ENCODE data around the gene SERINC5. TPM values are rescaled to one million over a fixed set of nuclear protein-coding genes. Genes with fewer than 3 reads are reported as not detected.
A peak's percentile ranks its signal among the peaks of the same experiment; 100 is the strongest.

SERINC5 gene
- total RNA-seq, 1 experiment from 2014 or later, result 128 TPM

DNA sequence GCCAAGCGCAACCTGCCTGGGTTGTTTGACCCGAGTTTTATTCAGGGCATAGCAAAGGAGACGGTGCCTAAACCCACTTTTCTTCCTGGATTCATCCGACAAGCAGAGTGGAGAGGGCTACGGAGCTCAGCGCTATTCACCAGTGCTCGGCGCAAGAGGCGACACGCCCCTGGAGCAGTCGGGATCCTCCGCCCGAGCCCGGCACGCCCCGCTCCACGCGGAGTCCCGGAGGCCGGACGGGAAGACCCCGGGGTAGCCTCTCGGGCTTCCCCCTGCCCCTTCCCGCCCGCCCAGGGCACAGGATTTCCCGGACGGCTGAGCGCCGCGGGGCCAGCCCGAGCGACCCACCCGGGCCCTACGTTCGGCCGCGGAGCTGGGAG lies 427 bp downstream of the SERINC5 start (continued):
- TF ChIP-seq, protein P1, sequence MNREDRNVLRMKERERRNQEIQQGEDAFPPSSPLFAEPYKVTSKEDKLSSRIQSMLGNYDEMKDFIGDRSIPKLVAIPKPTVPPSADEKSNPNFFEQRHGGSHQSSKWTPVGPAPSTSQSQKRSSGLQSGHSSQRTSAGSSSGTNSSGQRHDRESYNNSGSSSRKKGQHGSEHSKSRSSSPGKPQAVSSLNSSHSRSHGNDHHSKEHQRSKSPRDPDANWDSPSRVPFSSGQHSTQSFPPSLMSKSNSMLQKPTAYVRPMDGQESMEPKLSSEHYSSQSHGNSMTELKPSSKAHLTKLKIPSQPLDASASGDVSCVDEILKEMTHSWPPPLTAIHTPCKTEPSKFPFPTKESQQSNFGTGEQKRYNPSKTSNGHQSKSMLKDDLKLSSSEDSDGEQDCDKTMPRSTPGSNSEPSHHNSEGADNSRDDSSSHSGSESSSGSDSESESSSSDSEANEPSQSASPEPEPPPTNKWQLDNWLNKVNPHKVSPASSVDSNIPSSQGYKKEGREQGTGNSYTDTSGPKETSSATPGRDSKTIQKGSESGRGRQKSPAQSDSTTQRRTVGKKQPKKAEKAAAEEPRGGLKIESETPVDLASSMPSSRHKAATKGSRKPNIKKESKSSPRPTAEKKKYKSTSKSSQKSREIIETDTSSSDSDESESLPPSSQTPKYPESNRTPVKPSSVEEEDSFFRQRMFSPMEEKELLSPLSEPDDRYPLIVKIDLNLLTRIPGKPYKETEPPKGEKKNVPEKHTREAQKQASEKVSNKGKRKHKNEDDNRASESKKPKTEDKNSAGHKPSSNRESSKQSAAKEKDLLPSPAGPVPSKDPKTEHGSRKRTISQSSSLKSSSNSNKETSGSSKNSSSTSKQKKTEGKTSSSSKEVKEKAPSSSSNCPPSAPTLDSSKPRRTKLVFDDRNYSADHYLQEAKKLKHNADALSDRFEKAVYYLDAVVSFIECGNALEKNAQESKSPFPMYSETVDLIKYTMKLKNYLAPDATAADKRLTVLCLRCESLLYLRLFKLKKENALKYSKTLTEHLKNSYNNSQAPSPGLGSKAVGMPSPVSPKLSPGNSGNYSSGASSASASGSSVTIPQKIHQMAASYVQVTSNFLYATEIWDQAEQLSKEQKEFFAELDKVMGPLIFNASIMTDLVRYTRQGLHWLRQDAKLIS (CRISPR knock-in tag; IDR thresholded peaks at IDR 0.05; ENCODE audit: borderline replicate concordance), result no peak
- TF ChIP-seq, protein P2, sequence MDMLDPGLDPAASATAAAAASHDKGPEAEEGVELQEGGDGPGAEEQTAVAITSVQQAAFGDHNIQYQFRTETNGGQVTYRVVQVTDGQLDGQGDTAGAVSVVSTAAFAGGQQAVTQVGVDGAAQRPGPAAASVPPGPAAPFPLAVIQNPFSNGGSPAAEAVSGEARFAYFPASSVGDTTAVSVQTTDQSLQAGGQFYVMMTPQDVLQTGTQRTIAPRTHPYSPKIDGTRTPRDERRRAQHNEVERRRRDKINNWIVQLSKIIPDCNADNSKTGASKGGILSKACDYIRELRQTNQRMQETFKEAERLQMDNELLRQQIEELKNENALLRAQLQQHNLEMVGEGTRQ (CRISPR knock-in tag; IDR thresholded peaks at IDR 0.05), result no peak
- no peak for TF ChIP-seq ZNF671 (CRISPR knock-in tag; IDR thresholded peaks at IDR 0.05)

DNA sequence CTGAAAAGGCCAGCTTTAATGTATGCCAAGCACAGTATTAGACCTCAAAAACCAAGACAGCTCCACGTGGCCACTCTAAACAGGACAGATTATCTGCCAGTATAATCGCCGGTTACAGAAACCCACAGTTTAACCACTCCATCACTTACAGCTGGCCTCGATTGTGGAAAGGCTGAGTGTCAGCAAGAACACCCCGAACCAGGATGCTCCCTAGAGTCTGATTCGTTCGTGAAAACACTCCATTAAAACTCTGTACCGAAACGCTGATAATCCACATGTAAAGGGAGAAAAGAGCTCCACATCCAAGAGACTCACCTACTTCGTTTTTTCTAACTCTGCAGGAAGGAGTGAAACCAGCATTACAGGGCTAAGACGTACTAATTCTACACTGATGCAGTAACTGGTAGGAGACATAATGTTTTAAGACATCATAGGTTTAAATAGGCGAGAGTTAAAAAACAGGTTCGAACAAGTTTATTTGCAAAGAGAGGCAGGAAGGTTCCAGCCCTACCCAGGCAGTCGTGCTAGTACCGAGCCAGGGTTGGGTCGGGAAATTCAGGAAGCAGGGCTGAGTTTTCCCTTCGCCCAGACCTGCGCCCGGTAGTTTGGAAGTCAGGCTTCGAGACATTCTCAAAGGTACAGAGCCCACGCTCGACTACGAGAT lies 949 bp downstream of the SERINC5 start:
- peaks cover 67% of the 10 kb centered on the region for H3K4me1 Mint-ChIP-seq
- ChIA-PET POLR2A (interaction anchor here (1.2 to 3.0 kb wide), 5 partner anchors 8 to 157 kb away, joined by 3 to 37 read pairs (median 12); no protein-coding TSS in a partner anchor), CTCF (interaction anchor here (0.6 to 5.0 kb wide), 11 partner anchors 8 to 1122 kb away, joined by 3 to 31 read pairs (median 4); no protein-coding TSS in a partner anchor)
- DNase-seq (ENCODE audit: low spot score) (no peak), ATAC-seq (no peak)
- TF ChIP-seq TCF7 (CRISPR knock-in tag; IDR thresholded peaks at IDR 0.05; ENCODE audit: low read depth) (no peak), CREM (CRISPR knock-in tag; IDR thresholded peaks at IDR 0.05) (0 out of 2 replicates have a peak, but pooled peaks have one; percentile 48)
- TF ChIP-seq, protein P3, sequence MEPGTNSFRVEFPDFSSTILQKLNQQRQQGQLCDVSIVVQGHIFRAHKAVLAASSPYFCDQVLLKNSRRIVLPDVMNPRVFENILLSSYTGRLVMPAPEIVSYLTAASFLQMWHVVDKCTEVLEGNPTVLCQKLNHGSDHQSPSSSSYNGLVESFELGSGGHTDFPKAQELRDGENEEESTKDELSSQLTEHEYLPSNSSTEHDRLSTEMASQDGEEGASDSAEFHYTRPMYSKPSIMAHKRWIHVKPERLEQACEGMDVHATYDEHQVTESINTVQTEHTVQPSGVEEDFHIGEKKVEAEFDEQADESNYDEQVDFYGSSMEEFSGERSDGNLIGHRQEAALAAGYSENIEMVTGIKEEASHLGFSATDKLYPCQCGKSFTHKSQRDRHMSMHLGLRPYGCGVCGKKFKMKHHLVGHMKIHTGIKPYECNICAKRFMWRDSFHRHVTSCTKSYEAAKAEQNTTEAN (CRISPR knock-in tag; IDR thresholded peaks at IDR 0.05), result peak; percentile 1; the same call in 1 of the 2 replicates
- H3K36me3 Mint-ChIP-seq, result peaks cover 13% of the 10 kb centered on the region
- peak overlapping the region; percentile 86 for H3K27ac Mint-ChIP-seq
- H3K27me3 Mint-ChIP-seq (ENCODE audit: low read depth), result peaks cover 3% of the 10 kb centered on the region; the same call in 1 of the 2 replicates
- peak overlapping the region; percentile 93 for H3K4me3 Mint-ChIP-seq
- H3K9me3 Mint-ChIP-seq, result no peaks in the 10 kb centered on the region

DNA sequence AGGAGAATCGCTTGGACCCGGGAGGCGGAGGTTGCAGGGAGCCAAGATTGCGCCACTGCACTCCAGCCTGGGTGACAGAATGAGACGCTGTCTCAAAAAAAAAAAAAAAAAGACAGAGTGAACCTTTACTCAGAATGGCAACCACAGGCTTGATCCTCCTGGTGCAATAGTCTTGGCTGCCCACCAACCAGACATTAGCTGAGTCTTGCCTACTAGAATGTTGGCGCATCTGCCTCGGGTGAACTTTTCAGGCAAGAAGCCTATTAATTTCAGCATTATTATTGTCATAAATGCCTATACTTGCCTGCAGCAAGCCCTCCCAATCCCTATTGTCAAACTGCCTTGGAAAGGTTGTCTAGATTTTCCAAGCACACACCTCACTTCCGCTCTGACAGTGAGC lies 4.2 kb downstream of the SERINC5 start:
- H3K4me1 Mint-ChIP-seq, result peaks cover 78% of the 10 kb centered on the region
- CTCF ChIA-PET, result interaction anchor here (0.7 to 1.1 kb wide), 2 partner anchors 142 to 155 kb away, joined by 3 to 4 read pairs; no protein-coding TSS in a partner anchor
- H3K27ac Mint-ChIP-seq, result peak overlapping the region; percentile 34; the same call in 1 of the 2 replicates
- peak overlapping the region; percentile 93; the same call in 1 of the 2 replicates for H3K4me3 Mint-ChIP-seq
- DNase-seq (ENCODE audit: low spot score) (no peak), ATAC-seq (no peak)
- no peaks in the 10 kb centered on the region for H3K9me3 Mint-ChIP-seq
- H3K27me3 Mint-ChIP-seq (ENCODE audit: low read depth), result peaks cover 3% of the 10 kb centered on the region; the same call in 1 of the 2 replicates
- POLR2A ChIA-PET, result interaction anchor here (0.6 to 0.7 kb wide), 2 partner anchors 66 to 312 kb away, joined by 4 to 6 read pairs; no protein-coding TSS in a partner anchor
- H3K36me3 Mint-ChIP-seq, result peaks cover 20% of the 10 kb centered on the region
- no peak for TF ChIP-seq FOXK1 (CRISPR knock-in tag; IDR thresholded peaks at IDR 0.05)
- no peak for TF ChIP-seq RELA (CRISPR knock-in tag; IDR thresholded peaks at IDR 0.05; ENCODE audit: borderline replicate concordance)
- TF ChIP-seq SP1 (CRISPR knock-in tag; conservative IDR thresholded peaks at IDR 0.05), result no peak
- TF ChIP-seq GABPB1 (CRISPR knock-in tag; IDR thresholded peaks at IDR 0.05), result no peak

DNA sequence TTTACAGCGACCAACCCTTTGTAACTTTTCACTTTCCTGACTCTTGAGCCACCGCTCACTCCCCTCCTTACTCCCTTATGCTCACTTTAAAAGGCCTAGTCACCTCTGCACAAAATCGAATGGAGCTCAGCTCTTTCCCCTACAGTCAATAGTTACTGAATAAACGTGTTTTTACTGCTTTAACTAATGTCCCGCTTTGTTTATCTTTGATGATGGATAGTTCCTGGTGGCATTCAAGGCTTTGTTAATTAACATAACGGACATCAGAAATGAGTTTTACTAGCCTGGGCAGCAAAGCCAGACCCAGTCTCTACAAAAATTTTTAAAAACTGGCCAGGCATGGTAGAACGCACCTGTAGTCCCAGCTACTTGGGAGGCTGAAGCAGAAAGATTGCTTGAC lies 5.0 kb downstream of the SERINC5 start:
- no peak overlapping the region for H3K4me3 Mint-ChIP-seq
- peaks cover 86% of the 10 kb centered on the region for H3K4me1 Mint-ChIP-seq
- ATAC-seq, result no peak
- ChIA-PET CTCF (interaction anchor here (0.6 kb wide), 1 partner anchor 159 kb away, joined by 3 read pairs; no protein-coding TSS in a partner anchor), POLR2A (no interaction called here)
- H3K27me3 Mint-ChIP-seq (ENCODE audit: low read depth), result peaks cover 3% of the 10 kb centered on the region; the same call in 1 of the 2 replicates
- DNase-seq (ENCODE audit: low spot score), result no peak
- peak overlapping the region; percentile 7 for H3K27ac Mint-ChIP-seq
- peaks cover 20% of the 10 kb centered on the region for H3K36me3 Mint-ChIP-seq
- H3K9me3 Mint-ChIP-seq, result no peaks in the 10 kb centered on the region
- TF ChIP-seq TP53 (CRISPR knock-in tag; IDR thresholded peaks at IDR 0.05) (no peak), ZNF423 (CRISPR knock-in tag; IDR thresholded peaks at IDR 0.05) (no peak), ZBTB21 (CRISPR knock-in tag; IDR thresholded peaks at IDR 0.05; ENCODE audit: borderline replicate concordance) (no peak), ZNF317 (CRISPR knock-in tag; IDR thresholded peaks at IDR 0.05; ENCODE audit: borderline replicate concordance, low read depth) (no peak), RORB (CRISPR knock-in tag; IDR thresholded peaks at IDR 0.05) (no peak), ZNF138 (CRISPR knock-in tag; conservative IDR thresholded peaks at IDR 0.05) (no peak)
- TF ChIP-seq, protein P4, sequence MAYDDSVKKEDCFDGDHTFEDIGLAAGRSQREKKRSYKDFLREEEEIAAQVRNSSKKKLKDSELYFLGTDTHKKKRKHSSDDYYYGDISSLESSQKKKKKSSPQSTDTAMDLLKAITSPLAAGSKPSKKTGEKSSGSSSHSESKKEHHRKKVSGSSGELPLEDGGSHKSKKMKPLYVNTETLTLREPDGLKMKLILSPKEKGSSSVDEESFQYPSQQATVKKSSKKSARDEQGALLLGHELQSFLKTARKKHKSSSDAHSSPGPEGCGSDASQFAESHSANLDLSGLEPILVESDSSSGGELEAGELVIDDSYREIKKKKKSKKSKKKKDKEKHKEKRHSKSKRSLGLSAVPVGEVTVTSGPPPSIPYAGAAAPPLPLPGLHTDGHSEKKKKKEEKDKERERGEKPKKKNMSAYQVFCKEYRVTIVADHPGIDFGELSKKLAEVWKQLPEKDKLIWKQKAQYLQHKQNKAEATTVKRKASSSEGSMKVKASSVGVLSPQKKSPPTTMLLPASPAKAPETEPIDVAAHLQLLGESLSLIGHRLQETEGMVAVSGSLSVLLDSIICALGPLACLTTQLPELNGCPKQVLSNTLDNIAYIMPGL (CRISPR knock-in tag; IDR thresholded peaks at IDR 0.05), result no peak
- TF ChIP-seq, protein P5, sequence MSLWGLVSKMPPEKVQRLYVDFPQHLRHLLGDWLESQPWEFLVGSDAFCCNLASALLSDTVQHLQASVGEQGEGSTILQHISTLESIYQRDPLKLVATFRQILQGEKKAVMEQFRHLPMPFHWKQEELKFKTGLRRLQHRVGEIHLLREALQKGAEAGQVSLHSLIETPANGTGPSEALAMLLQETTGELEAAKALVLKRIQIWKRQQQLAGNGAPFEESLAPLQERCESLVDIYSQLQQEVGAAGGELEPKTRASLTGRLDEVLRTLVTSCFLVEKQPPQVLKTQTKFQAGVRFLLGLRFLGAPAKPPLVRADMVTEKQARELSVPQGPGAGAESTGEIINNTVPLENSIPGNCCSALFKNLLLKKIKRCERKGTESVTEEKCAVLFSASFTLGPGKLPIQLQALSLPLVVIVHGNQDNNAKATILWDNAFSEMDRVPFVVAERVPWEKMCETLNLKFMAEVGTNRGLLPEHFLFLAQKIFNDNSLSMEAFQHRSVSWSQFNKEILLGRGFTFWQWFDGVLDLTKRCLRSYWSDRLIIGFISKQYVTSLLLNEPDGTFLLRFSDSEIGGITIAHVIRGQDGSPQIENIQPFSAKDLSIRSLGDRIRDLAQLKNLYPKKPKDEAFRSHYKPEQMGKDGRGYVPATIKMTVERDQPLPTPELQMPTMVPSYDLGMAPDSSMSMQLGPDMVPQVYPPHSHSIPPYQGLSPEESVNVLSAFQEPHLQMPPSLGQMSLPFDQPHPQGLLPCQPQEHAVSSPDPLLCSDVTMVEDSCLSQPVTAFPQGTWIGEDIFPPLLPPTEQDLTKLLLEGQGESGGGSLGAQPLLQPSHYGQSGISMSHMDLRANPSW (CRISPR knock-in tag; conservative IDR thresholded peaks at IDR 0.05; ENCODE audit: low read depth), result no peak

All from WTC11 (cell line).